ENCODE results near the gene HCAR3.
"Not testable (repeated sequence)": the region's sequence is repeated elsewhere in the genome, so short reads cannot be mapped to it uniquely, and the experiment has no call there.

The HCAR3 gene

GRCh38 chr12:122722387-122722786 lies 5.8 kb upstream of the HCAR3 start:
- no peak for DNase-seq (ENCODE audit: low read depth)

GRCh38 chr12:122721057-122721545 lies 4.5 kb upstream of the HCAR3 start:
- DNase-seq (ENCODE audit: low read depth), result no peak

- not testable (repeated sequence) for DNase-seq (ENCODE audit: low read depth)
These were observed 1.4 kb downstream of the HCAR3 start for GRCh38 chr12:122715211-122715610.

- not testable (repeated sequence) for DNase-seq (ENCODE audit: low read depth)
These were observed 3.0 kb downstream of the HCAR3 start for GRCh38 chr12:122713491-122714188.

- not testable (repeated sequence) for DNase-seq (ENCODE audit: low read depth)
These were observed 5.3 kb downstream of the HCAR3 start for GRCh38 chr12:122711266-122711665.

GRCh38 chr12:122710341-122710740 lies 6.3 kb downstream of the HCAR3 start:
- DNase-seq (ENCODE audit: low read depth), result not testable (repeated sequence)

GRCh38 chr12:122709287-122709686 lies 7.3 kb downstream of the HCAR3 start:
- DNase-seq (ENCODE audit: low read depth), result not testable (repeated sequence)

- DNase-seq (ENCODE audit: low read depth), result not testable (repeated sequence)
These were observed 12.8 kb downstream of the HCAR3 start for GRCh38 chr12:122703841-122704240.

- DNase-seq (ENCODE audit: low read depth), result not testable (repeated sequence)
These were observed 13.6 kb downstream of the HCAR3 start, which contains the start of gene HCAR2 for GRCh38 chr12:122702890-122703611. HCAR2 (minus strand) TSS chr12:122703357; CDS start chr12:122703283, 74 bp downstream.

GRCh38 chr12:122701481-122701880 lies 15.1 kb downstream of the HCAR3 start:
- not testable (repeated sequence) for DNase-seq (ENCODE audit: low read depth)

GRCh38 chr12:122700038-122700710 lies 16.4 kb downstream of the HCAR3 start:
- not testable (repeated sequence) for DNase-seq (ENCODE audit: low read depth)

GRCh38 chr12:122696922-122697321 lies 19.7 kb downstream of the HCAR3 start:
- DNase-seq (ENCODE audit: low read depth), result not testable (repeated sequence)

- DNase-seq (ENCODE audit: low read depth), result no peak
These were observed 25.0 kb downstream of the HCAR3 start for GRCh38 chr12:122691566-122691965.

- DNase-seq (ENCODE audit: low read depth), result no peak
These were observed 28.3 kb downstream of the HCAR3 start for GRCh38 chr12:122688291-122688690.

- no peak for DNase-seq (ENCODE audit: low read depth)
These were observed 29.5 kb downstream of the HCAR3 start for GRCh38 chr12:122687086-122687485.

GRCh38 chr12:122686538-122686937 lies 30.1 kb downstream of the HCAR3 start:
- DNase-seq (ENCODE audit: low read depth), result no peak

GRCh38 chr12:122684297-122684813 lies 32.3 kb downstream of the HCAR3 start:
- DNase-seq (ENCODE audit: low read depth), result no peak

GRCh38 chr12:122681814-122682213 lies 34.8 kb downstream of the HCAR3 start:
- no peak for DNase-seq (ENCODE audit: low read depth)

- not testable (repeated sequence) for DNase-seq (ENCODE audit: low read depth)
These were observed 35.6 kb downstream of the HCAR3 start for GRCh38 chr12:122680989-122681388.

- not testable (repeated sequence) for DNase-seq (ENCODE audit: low read depth)
These were observed 39.8 kb downstream of the HCAR3 start for GRCh38 chr12:122676781-122677180.

- not testable (repeated sequence) for DNase-seq (ENCODE audit: low read depth)
These were observed 40.6 kb downstream of the HCAR3 start for GRCh38 chr12:122676015-122676414.

GRCh38 chr12:122672515-122672914 lies 44.1 kb downstream of the HCAR3 start:
- no peak for DNase-seq (ENCODE audit: low read depth)
